T-cell (primary cell): ENCODE data around the gene OSBPL5. TPM values are rescaled to one million over a fixed set of nuclear protein-coding genes. Genes with fewer than 3 reads are reported as not detected.
"Not testable (repeated sequence)": the region's sequence is repeated elsewhere in the genome, so short reads cannot be mapped to it uniquely, and the experiment has no call there.

Source experiments
- ATAC-seq, 4 experiments: fragments of 200-7000 bp in 3 of 4; fragments of 150-1000 bp in 1 of 4; cut with Tn5 transposase; replicated peaks in 1 of 4; 1 replicate in 3 of 4; 2 replicates in 1 of 4; pipeline ENCODE4 v1.10.0; 2021; ENCODE audit warnings: moderate library complexity in 3 of 4, mild to moderate bottlenecking in 2 of 4, moderate number of reproducible peaks in 1 of 4
- CTCF ChIA-PET, 2 donors: fragments of 300-600 bp; sonication (Branson Sonifier 250); formaldehyde crosslinking; loops; one replicate each; lab custom pipeline; 2022; ENCODE audit warnings: antibody characterized with exemption in 2 of 2; lab: Charles Lee
- POLR2A ChIA-PET, 2 donors: fragments of 300-600 bp; sonication (Branson Sonifier 250); formaldehyde crosslinking; loops; one replicate each; lab custom pipeline; 2022; ENCODE audit warnings: antibody characterized with exemption in 2 of 2; lab: Charles Lee
- DNase-seq, 35 experiments: peaks; one replicate each; pipeline versions ENCODE4 v3.0.0 to v3.0.0-alpha.2; 2013 to 2023
- H3K27ac ChIP-seq: one replicate; pipeline ENCODE4 v1.5.1; 2013; ENCODE audit warnings: low read length
- H3K27me3 ChIP-seq, 2 experiments: replicated peaks in 1 of 2; 1 replicate in 1 of 2; 2 replicates in 1 of 2; pipeline versions ENCODE4 v1.6.1 to v1.7.0; 2013; ENCODE audit warnings: low read length in 1 of 2, mixed read lengths in 1 of 2; ENCODE audit not compliant: control insufficient read depth in 2 of 2, insufficient read depth in 2 of 2; ENCODE audit errors: extremely low read depth in 1 of 2
- H3K36me3 ChIP-seq, 2 donors: 1 replicate in 1 of 2; 2 replicates in 1 of 2; pipeline versions ENCODE4 v1.6.1 to v1.7.0; 2013; ENCODE audit warnings: low read length in 1 of 2; ENCODE audit not compliant: control insufficient read depth in 2 of 2, insufficient read depth in 1 of 2; ENCODE audit errors: extremely low read depth in 1 of 2
- H3K4me1 ChIP-seq, 2 experiments: 1 replicate in 1 of 2; 2 replicates in 1 of 2; pipeline versions ENCODE4 v1.6.1 to v1.7.0; 2013; ENCODE audit warnings: low read length in 2 of 2, mixed read lengths in 1 of 2; ENCODE audit not compliant: insufficient read depth in 2 of 2, control insufficient read depth in 1 of 2; ENCODE audit errors: extremely low read depth in 1 of 2
- H3K4me3 ChIP-seq, 2 donors: 1 replicate in 1 of 2; 2 replicates in 1 of 2; pipeline versions ENCODE4 v1.5.1 to v1.7.0; 2013; ENCODE audit warnings: mild to moderate bottlenecking in 2 of 2, low read length in 1 of 2, moderate library complexity in 1 of 2; ENCODE audit not compliant: control insufficient read depth in 1 of 2; ENCODE audit errors: extremely low read depth in 1 of 2
- H3K9me3 ChIP-seq: 2 replicates; pipeline ENCODE4 v1.7.0; 2013
- H3K27ac Mint-ChIP-seq, 2 donors: one replicate each; pipeline ENCODE4 v1.8.0; 2020 to 2021; ENCODE audit warnings: mild to moderate bottlenecking in 2 of 2, mixed read lengths in 2 of 2
- H3K27me3 Mint-ChIP-seq, 2 donors: one replicate each; pipeline ENCODE4 v1.8.0; 2021 to 2022; ENCODE audit warnings: mixed read lengths in 2 of 2
- H3K36me3 Mint-ChIP-seq: one replicate; pipeline ENCODE4 v1.8.0; 2021; ENCODE audit warnings: mixed read lengths
- H3K4me1 Mint-ChIP-seq, 3 donors: one replicate each; pipeline ENCODE4 v1.8.0; 2020 to 2022; ENCODE audit warnings: mixed read lengths in 3 of 3, mild to moderate bottlenecking in 1 of 3
- H3K4me3 Mint-ChIP-seq, 3 donors: one replicate each; pipeline ENCODE4 v1.8.0; 2020 to 2022; ENCODE audit warnings: mild to moderate bottlenecking in 3 of 3, mixed read lengths in 3 of 3, moderate library complexity in 3 of 3
- H3K9me3 Mint-ChIP-seq, 3 donors: one replicate each; pipeline ENCODE4 v1.8.0; 2020 to 2022; ENCODE audit warnings: mixed read lengths in 3 of 3
- WGBS: methylation state at CpG from one replicate; pipeline ENCODE4 v1.1.5; 2013; ENCODE audit warnings: missing lambda C conversion rate; ENCODE audit not compliant: insufficient coverage; 5-methylcytosine and 5-hydroxymethylcytosine counted together
- total RNA-seq, 35 experiments: library from RNA in 6 of 35; stranded (reverse) in 6 of 35; fragments of 120-200 nt in 1 of 35; gene quantifications; one replicate each; pipeline versions ENCODE4 v1.2.1 to v1.2.4 and lab custom pipeline; 2013 to 2026

OSBPL5 gene
- total RNA-seq, 5 donors from 2014 or later (not counting 1 experiment from before 2014, with no cell fraction given) = 11.2 to 41.5 (median 20.9) TPM

DNA sequence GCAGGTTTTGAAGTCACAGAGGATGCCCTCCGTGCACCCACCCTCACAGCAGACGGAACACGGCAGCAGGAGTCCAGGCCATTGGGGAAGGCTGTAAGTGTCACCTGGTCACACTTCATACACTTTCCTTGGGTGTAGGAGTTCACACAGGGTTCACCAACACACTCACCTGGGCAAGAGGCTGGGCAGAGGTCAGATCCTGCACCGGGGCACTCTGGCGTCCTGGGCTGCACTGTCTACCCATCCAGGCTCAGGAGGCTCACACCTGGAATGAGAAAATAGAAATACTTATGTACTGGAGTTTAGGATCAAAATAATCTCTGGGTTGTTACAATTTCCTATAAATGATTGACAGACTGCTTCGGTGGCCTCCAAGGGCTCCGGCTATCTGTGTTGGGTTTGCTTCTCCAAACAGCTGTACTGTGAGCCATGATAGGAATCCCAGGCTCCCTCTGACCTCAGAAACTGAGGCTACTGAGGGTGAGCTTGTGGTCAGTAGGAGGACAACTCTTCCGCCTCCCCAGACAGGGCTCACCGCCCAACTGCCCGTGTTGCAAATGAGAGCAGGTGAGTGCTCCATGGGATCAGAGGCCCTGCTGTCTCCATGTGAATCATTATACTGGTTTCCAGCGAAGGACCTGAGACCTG lies 87.8 kb downstream of the OSBPL5 start:
- ATAC-seq = no peak
- Histone ChIP-seq H3K27ac (no peak overlapping the region), H3K4me3 (no peak overlapping the region), H3K27me3 (peaks cover 0 to 15% of the 10 kb centered on the region in 2 experiments), H3K36me3 (no peaks in the 10 kb centered on the region), H3K4me1 (no peaks in the 10 kb centered on the region), H3K9me3 (no peaks in the 10 kb centered on the region)
- Mint-ChIP-seq H3K36me3 (no peaks in the 10 kb centered on the region), H3K27ac (no peak overlapping the region), H3K4me3 (no peak overlapping the region), H3K4me1 (no peaks in the 10 kb centered on the region), H3K27me3 (peaks cover 5 to 8% of the 10 kb centered on the region in 2 donors), H3K9me3 (no peaks in the 10 kb centered on the region)
- ChIA-PET POLR2A (no interaction called here), CTCF (no interaction called here)
- no peak for DNase-seq
- WGBS = 93% methylated on average over 5 of the region's 11 CpGs

DNA sequence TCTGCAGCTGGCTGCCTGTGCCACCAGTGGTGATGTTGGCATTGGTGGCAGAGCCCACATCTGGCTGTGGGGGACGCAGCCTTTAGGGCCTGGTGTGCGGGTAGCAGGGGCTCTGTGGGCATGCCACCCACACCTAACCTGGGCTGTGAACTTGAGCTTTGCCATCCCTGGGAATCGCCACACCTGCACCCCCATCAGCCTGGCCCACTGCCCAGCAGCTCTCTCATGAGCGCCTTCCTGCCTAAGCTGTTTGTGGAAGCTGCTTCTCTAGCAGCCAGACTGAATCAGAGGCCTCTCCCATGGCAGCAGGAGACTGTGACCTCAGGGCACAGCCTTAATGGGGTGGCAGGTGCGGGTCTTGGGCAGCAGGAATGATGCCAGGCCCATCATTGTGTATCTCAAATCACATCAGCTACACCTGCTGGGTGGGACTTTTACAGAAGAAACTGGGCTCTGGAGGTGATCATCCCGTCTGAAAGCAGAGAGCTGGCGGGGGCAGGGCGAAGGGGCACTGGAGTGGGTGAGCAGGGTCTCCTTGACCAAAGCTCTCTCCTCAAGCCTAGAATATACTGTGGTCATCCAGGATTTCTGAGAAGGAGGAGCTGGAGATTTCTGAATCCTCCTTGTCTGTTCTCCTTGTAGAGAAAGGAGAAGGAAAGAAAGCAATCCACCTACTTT lies 90.1 kb downstream of the OSBPL5 start:
- 88% methylated on average over 4 of the region's 8 CpGs for WGBS
- Histone ChIP-seq H3K36me3 (no peaks in the 10 kb centered on the region), H3K9me3 (no peaks in the 10 kb centered on the region), H3K27me3 (peaks cover 0 to 10% of the 10 kb centered on the region in 2 experiments), H3K4me3 (no peak overlapping the region), H3K27ac (no peak overlapping the region), H3K4me1 (no peaks in the 10 kb centered on the region)
- Mint-ChIP-seq H3K27ac (no peak overlapping the region), H3K27me3 (peaks cover 4 to 5% of the 10 kb centered on the region in 2 donors), H3K9me3 (no peaks in the 10 kb centered on the region), H3K4me3 (no peak overlapping the region), H3K36me3 (no peaks in the 10 kb centered on the region), H3K4me1 (no peaks in the 10 kb centered on the region)
- POLR2A ChIA-PET = no interaction called here
- CTCF ChIA-PET = no interaction called here
- ATAC-seq (no peak), DNase-seq (no peak)

DNA sequence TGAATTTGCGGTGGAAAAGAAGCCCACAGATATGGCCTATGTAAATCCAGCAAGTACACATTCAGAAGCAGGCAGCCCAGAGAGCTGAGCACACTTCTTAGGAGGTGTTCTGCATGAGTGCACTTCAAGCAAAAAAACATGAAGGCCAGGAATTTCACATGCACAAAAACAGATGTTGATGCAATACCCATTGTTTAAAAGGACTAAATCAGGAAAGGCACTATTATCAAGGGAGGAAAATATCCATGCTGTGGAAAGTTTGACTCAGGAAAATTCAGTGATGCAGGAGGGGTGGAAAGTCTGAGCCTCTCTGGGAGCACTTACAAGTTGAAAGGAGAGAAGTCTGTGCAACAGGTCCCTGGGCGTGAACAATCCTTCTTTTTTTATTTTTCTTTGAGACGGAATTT lies 92.1 kb downstream of the OSBPL5 start:
- no peaks in the 10 kb centered on the region for H3K9me3 ChIP-seq
- Mint-ChIP-seq H3K27me3 (peaks cover 3 to 12% of the 10 kb centered on the region in 2 donors), H3K4me3 (no peak overlapping the region), H3K27ac (no peak overlapping the region), H3K36me3 (no peaks in the 10 kb centered on the region), H3K4me1 (no peaks in the 10 kb centered on the region), H3K9me3 (no peaks in the 10 kb centered on the region)
- ATAC-seq (no peak), DNase-seq (no peak)
- WGBS = 75% methylated on average over 2 of the region's 3 CpGs
- H3K4me3 ChIP-seq = no peak overlapping the region
- H3K27ac ChIP-seq = no peak overlapping the region
- peaks cover 0 to 9% of the 10 kb centered on the region in 2 experiments for H3K27me3 ChIP-seq
- no peaks in the 10 kb centered on the region for H3K4me1 ChIP-seq
- ChIA-PET CTCF (no interaction called here), POLR2A (no interaction called here)
- no peaks in the 10 kb centered on the region for H3K36me3 ChIP-seq

DNA sequence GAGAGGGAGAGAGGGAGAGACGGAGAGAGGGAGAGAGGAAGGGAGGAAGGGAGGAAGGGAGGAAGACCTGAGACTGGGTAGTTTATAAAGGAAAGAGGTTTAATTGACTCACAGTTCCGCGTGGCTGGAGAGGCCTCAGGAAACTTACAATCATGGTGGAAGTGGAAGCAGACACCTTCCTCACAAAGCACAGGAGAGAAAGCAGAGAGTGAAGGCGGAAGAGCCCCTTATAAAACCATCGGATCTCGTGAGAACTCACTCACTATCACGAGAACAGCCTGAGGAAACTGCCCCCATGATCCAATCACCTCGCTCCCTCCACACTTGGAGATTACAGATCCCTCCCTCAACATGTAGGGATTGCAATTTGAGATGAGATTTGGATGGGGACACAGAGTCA lies 95.7 kb downstream of the OSBPL5 start:
- Histone ChIP-seq H3K4me3 (no peak overlapping the region), H3K36me3 (no peaks in the 10 kb centered on the region), H3K9me3 (no peaks in the 10 kb centered on the region), H3K27ac (no peak overlapping the region), H3K27me3 (peaks cover 0 to 19% of the 10 kb centered on the region in 2 experiments), H3K4me1 (no peaks in the 10 kb centered on the region)
- Mint-ChIP-seq H3K4me1 (no peaks in the 10 kb centered on the region), H3K4me3 (no peak overlapping the region), H3K9me3 (no peaks in the 10 kb centered on the region), H3K27me3 (peaks cover 8 to 20% of the 10 kb centered on the region in 2 donors), H3K36me3 (no peaks in the 10 kb centered on the region), H3K27ac (no peak overlapping the region)
- ATAC-seq = no peak
- no CpG with 5 or more reads among the region's 8 CpGs for WGBS
- CTCF ChIA-PET = no interaction called here
- no peak for DNase-seq
- POLR2A ChIA-PET = no interaction called here

DNA sequence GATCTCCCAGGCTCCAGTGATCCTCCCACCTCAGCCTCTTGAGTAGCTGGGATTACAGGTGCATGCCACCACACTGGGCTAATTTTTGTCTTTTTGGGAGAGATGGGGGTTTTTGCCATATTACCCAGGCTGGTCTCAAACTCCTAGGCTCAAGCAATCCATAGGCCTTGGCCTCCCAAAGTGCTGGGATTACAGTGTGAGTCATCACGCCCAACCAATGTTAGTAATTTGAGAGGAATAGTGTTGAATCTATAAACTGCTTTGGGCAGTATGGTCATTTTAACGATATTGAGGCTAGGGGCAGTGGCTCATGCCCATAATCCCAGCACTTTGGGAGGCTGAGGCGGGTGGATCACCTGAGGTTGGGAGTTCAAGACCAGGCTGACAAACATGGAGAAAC lies 98.8 kb downstream of the OSBPL5 start:
- POLR2A ChIA-PET = not testable (repeated sequence)
- WGBS = 80% methylated on average over 1 of the region's 3 CpGs

DNA sequence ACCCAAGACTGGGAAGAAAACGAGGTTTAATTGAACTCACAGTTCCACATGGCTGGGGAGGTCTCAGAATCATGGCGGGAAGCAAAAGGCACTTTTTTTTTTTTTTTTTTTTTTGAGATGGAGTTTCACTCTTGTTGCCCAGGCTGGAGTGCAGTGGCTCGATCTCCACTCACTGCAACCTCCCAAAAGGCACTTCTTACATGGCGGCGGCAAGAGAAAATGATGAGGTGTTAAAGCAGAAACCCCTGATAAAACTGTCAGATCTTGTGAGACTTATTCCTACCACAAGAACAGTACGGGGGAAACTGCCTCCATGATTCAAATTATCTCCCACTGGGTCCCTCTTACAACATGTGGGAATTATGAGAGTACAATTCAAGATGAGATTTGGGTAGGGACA lies 100.4 kb downstream of the OSBPL5 start:
- 100% methylated on average over 1 of the region's 6 CpGs for WGBS
- H3K9me3 ChIP-seq, H3K4me1 ChIP-seq, CTCF ChIA-PET, H3K4me3 ChIP-seq, H3K27ac ChIP-seq, DNase-seq, H3K36me3 Mint-ChIP-seq, ATAC-seq, H3K4me3 Mint-ChIP-seq, H3K36me3 ChIP-seq, H3K4me1 Mint-ChIP-seq, H3K9me3 Mint-ChIP-seq, POLR2A ChIA-PET, H3K27ac Mint-ChIP-seq: not testable (repeated sequence)
- H3K27me3 Mint-ChIP-seq = peaks cover 8 to 29% of the 10 kb centered on the region in 2 donors
- H3K27me3 ChIP-seq = peaks cover 0 to 26% of the 10 kb centered on the region in 2 experiments

More for the DNA sequence above, 98.8 kb downstream of the OSBPL5 start:
- ATAC-seq, H3K4me1 Mint-ChIP-seq, H3K27ac Mint-ChIP-seq, H3K36me3 ChIP-seq, H3K4me3 ChIP-seq, DNase-seq, H3K9me3 ChIP-seq, H3K9me3 Mint-ChIP-seq, H3K36me3 Mint-ChIP-seq, H3K4me1 ChIP-seq, H3K4me3 Mint-ChIP-seq, CTCF ChIA-PET, H3K27ac ChIP-seq: not testable (repeated sequence)
- H3K27me3 ChIP-seq = peaks cover 0 to 29% of the 10 kb centered on the region in 2 experiments
- peaks cover 8 to 28% of the 10 kb centered on the region in 2 donors for H3K27me3 Mint-ChIP-seq
